DND-41 (cell line): ENCODE data around the gene HDAC8.

ENCODE experiments used
- ATAC-seq: fragments of 200-7000 bp; cut with Tn5 transposase; 3 replicates; pipeline ENCODE4 v1.9.1; 2021; ENCODE audit warnings: low read depth; ENCODE audit not compliant: insufficient read depth
- DNase-seq: peaks from one replicate; pipeline ENCODE4 v3.0.0-alpha.2; 2020
- H2AFZ ChIP-seq: 2 replicates; pipeline ENCODE4 v1.6.0; 2012; ENCODE audit warnings: low read depth, low read length
- H3K27ac ChIP-seq: 2 replicates; pipeline ENCODE4 v1.5.1; 2012; ENCODE audit warnings: low read length, inconsistent platforms
- H3K27me3 ChIP-seq: fragments of 200-600 bp; sonication (generic); 2 replicates; pipeline ENCODE4 v1.6.0; 2012; ENCODE audit warnings: low read length, mild to moderate bottlenecking, inconsistent platforms; ENCODE audit not compliant: insufficient read depth, poor library complexity
- H3K36me3 ChIP-seq: 2 replicates; pipeline ENCODE4 v1.5.1; 2012; ENCODE audit warnings: low read length, inconsistent platforms; ENCODE audit not compliant: insufficient read depth
- H3K4me1 ChIP-seq: 2 replicates; pipeline ENCODE4 v1.5.1; 2012; ENCODE audit warnings: mild to moderate bottlenecking, low read length; ENCODE audit not compliant: insufficient read depth
- H3K4me2 ChIP-seq: 2 replicates; pipeline ENCODE4 v1.6.0; 2012; ENCODE audit warnings: mild to moderate bottlenecking, moderate library complexity, low read length, inconsistent platforms; ENCODE audit not compliant: insufficient read depth
- H3K4me3 ChIP-seq, 2 experiments: fragments of 200-600 bp in 1 of 2; shearing (Covaris generic) in 1 of 2; 2 replicates each; pipeline ENCODE4 v1.5.1; 2012 to 2016; ENCODE audit warnings: inconsistent platforms in 2 of 2, low read length in 2 of 2, mild to moderate bottlenecking in 2 of 2, low read depth in 1 of 2, moderate library complexity in 1 of 2
- H3K79me2 ChIP-seq: 2 replicates; pipeline ENCODE4 v1.6.0; 2012; ENCODE audit warnings: low read length, inconsistent platforms; ENCODE audit not compliant: insufficient read depth
- H3K9ac ChIP-seq: 2 replicates; pipeline ENCODE4 v1.6.0; 2012; ENCODE audit warnings: low read depth, mild to moderate bottlenecking, inconsistent platforms, low read length, moderate library complexity
- H3K9me3 ChIP-seq: 2 replicates; pipeline ENCODE4 v1.5.1; 2012; ENCODE audit warnings: low read length, moderate library complexity, mild to moderate bottlenecking, inconsistent platforms; ENCODE audit not compliant: insufficient read depth, severe bottlenecking
- H4K20me1 ChIP-seq: 2 replicates; pipeline ENCODE4 v1.6.0; 2012; ENCODE audit warnings: low read length; ENCODE audit not compliant: insufficient read depth
- CTCF ChIP-seq: IDR thresholded peaks from 2 replicates; pipeline ENCODE4 v1.5.1; 2012; ENCODE audit warnings: borderline replicate concordance, low read length, moderate library complexity, mild to moderate bottlenecking; ENCODE audit not compliant: poor library complexity, severe bottlenecking; ENCODE audit errors: extremely low read depth
- EZH2 ChIP-seq: IDR thresholded peaks from 3 replicates; pipeline ENCODE4 v1.6.1; 2012; ENCODE audit warnings: borderline replicate concordance, low read depth, mild to moderate bottlenecking, moderate library complexity, low read length, inconsistent platforms; ENCODE audit not compliant: severe bottlenecking

The HDAC8 gene

GRCh38 chrX:72306851-72307645 is 265.6 kb downstream of the HDAC8 start:
- H3K9ac ChIP-seq, result no peak overlapping the region
- no peak for ATAC-seq
- H3K4me2 ChIP-seq, result no peak overlapping the region
- H3K4me3 ChIP-seq, result no peak overlapping the region
- no peak overlapping the region for H3K27ac ChIP-seq
- no peaks in the 10 kb centered on the region for H3K79me2 ChIP-seq
- no peak overlapping the region for H2AFZ ChIP-seq
- H3K4me1 ChIP-seq, result no peaks in the 10 kb centered on the region
- H3K27me3 ChIP-seq, result peaks cover 3% of the 10 kb centered on the region
- no peaks in the 10 kb centered on the region for H4K20me1 ChIP-seq
- TF ChIP-seq CTCF, result no peak
- no peak for TF ChIP-seq EZH2
- H3K36me3 ChIP-seq, result no peaks in the 10 kb centered on the region
- DNase-seq, result no peak
- H3K9me3 ChIP-seq, result no peaks in the 10 kb centered on the region

- H3K9ac ChIP-seq, result no peak overlapping the region
- H3K79me2 ChIP-seq, result no peaks in the 10 kb centered on the region
- no peak overlapping the region for H3K4me2 ChIP-seq
- H3K9me3 ChIP-seq, result no peaks in the 10 kb centered on the region
- no peak for DNase-seq
- no peaks in the 10 kb centered on the region for H3K4me1 ChIP-seq
- H3K4me3 ChIP-seq, result no peak overlapping the region
- ATAC-seq, result no peak
- H3K36me3 ChIP-seq, result no peaks in the 10 kb centered on the region
- no peak overlapping the region for H3K27ac ChIP-seq
- no peak overlapping the region for H2AFZ ChIP-seq
- H3K27me3 ChIP-seq, result peaks cover 3% of the 10 kb centered on the region
- TF ChIP-seq CTCF, result no peak
- TF ChIP-seq EZH2, result no peak
- H4K20me1 ChIP-seq, result no peaks in the 10 kb centered on the region
Measured at GRCh38 chrX:72306085-72306801, 266.4 kb downstream of the HDAC8 start.

- no peak for TF ChIP-seq CTCF
- H2AFZ ChIP-seq, result no peak within 1 kb of the TSS
- no peaks in the 10 kb centered on the region for H4K20me1 ChIP-seq
- DNase-seq (no peak), ATAC-seq (no peak)
- no peaks in the 10 kb centered on the region for H3K9me3 ChIP-seq
- H3K4me1 ChIP-seq, result no peaks in the 10 kb centered on the region
- no peaks in the 10 kb centered on the region for H3K79me2 ChIP-seq
- H3K36me3 ChIP-seq, result no peaks in the 10 kb centered on the region
- no peak within 1 kb of the TSS for H3K27ac ChIP-seq
- no peak within 1 kb of the TSS for H3K9ac ChIP-seq
- no peak within 1 kb of the TSS for H3K4me3 ChIP-seq
- H3K4me2 ChIP-seq, result no peak within 1 kb of the TSS
- peaks cover 3% of the 10 kb centered on the region for H3K27me3 ChIP-seq
Measured at GRCh38 chrX:72305286-72306084, 267.2 kb downstream of the HDAC8 start, which contains the start of gene CITED1. CITED1 (minus strand) TSS chrX:72305914; CDS start chrX:72302869, 3,045 bp downstream.
